Natural killer cell (primary cell): ENCODE data around the gene DNAJB1. TPM values are rescaled to one million over a fixed set of nuclear protein-coding genes. Genes with fewer than 3 reads are reported as not detected.

ENCODE experiments used
- ATAC-seq, 3 donors: fragments of 150-1000 bp in 2 of 3; fragments of 200-7000 bp in 1 of 3; cut with Tn5 transposase; 1 replicate in 1 of 3; 2 replicates in 2 of 3; pipeline ENCODE4 v1.10.0; 2021; ENCODE audit warnings: mild to moderate bottlenecking in 2 of 3, moderate library complexity in 2 of 3
- DNase-seq, 2 donors: peaks; one replicate each; pipeline versions ENCODE4 v3.0.0 to v3.0.0-alpha.2; 2013 to 2021; ENCODE audit warnings: mixed read lengths in 1 of 2
- H3K27ac ChIP-seq: one replicate; pipeline ENCODE4 v1.5.1; 2013; ENCODE audit warnings: mild to moderate bottlenecking, low read length
- H3K27me3 ChIP-seq: one replicate; pipeline ENCODE4 v1.6.1; 2013; ENCODE audit warnings: low read length; ENCODE audit not compliant: control insufficient read depth, insufficient read depth
- H3K36me3 ChIP-seq: one replicate; pipeline ENCODE4 v1.6.1; 2013; ENCODE audit warnings: low read length; ENCODE audit not compliant: control insufficient read depth, insufficient read depth
- H3K4me1 ChIP-seq: one replicate; pipeline ENCODE4 v1.6.1; 2013; ENCODE audit warnings: low read length; ENCODE audit not compliant: control insufficient read depth, insufficient read depth
- H3K4me3 ChIP-seq: one replicate; pipeline ENCODE4 v1.5.1; 2013; ENCODE audit warnings: low read length
- H3K9me3 ChIP-seq: one replicate; pipeline ENCODE4 v1.6.1; 2013; ENCODE audit warnings: low read length; ENCODE audit not compliant: control insufficient read depth, insufficient read depth
- H3K27ac Mint-ChIP-seq, 2 donors: one replicate each; pipeline ENCODE4 v1.8.0; 2022; ENCODE audit warnings: mild to moderate bottlenecking in 2 of 2, mixed read lengths in 2 of 2, moderate library complexity in 1 of 2
- H3K27me3 Mint-ChIP-seq, 2 donors: one replicate each; pipeline ENCODE4 v1.8.0; 2022; ENCODE audit warnings: low read depth in 2 of 2, mixed read lengths in 2 of 2
- H3K36me3 Mint-ChIP-seq: one replicate; pipeline ENCODE4 v1.8.0; 2022; ENCODE audit warnings: mixed read lengths
- H3K4me1 Mint-ChIP-seq, 2 donors: one replicate each; pipeline ENCODE4 v1.8.0; 2022; ENCODE audit warnings: mixed read lengths in 2 of 2
- H3K4me3 Mint-ChIP-seq: one replicate; pipeline ENCODE4 v1.8.0; 2022; ENCODE audit warnings: mild to moderate bottlenecking, moderate library complexity, mixed read lengths
- H3K9me3 Mint-ChIP-seq, 2 donors: one replicate each; pipeline ENCODE4 v1.8.0; 2022; ENCODE audit warnings: mixed read lengths in 2 of 2
- CTCF ChIP-seq: fragments of 200-600 bp; IDR thresholded peaks from one replicate; pipeline ENCODE4 v1.8.0; 2022; ENCODE audit warnings: antibody characterized with exemption
- WGBS: methylation state at CpG from one replicate; pipeline ENCODE4 v1.1.7; 2013; ENCODE audit warnings: missing lambda C conversion rate; ENCODE audit not compliant: insufficient coverage; 5-methylcytosine and 5-hydroxymethylcytosine counted together
- intact Hi-C: fragments of 100-400 bp; cut with micrococcal nuclease; formaldehyde crosslinking; loops from one replicate; pipeline ENCODE4 v1.14.2; 2022
- total RNA-seq, 4 donors: library from RNA; stranded (reverse); fragments of 120-200 nt in 1 of 4; gene quantifications; one replicate each; pipeline versions ENCODE4 v1.2.3 to v1.2.4, GENCODE V29; 2013 to 2022

Gene DNAJB1
- total RNA-seq, 3 donors from 2014 or later (not counting 1 experiment from before 2014, with no cell fraction given) = 148 to 238 (median 192) TPM

GRCh38 chr19:14479309-14479974 lies 38.8 kb downstream of the DNAJB1 start:
- TF ChIP-seq CTCF = no peak
- ATAC-seq = no peak
- 82% methylated on average over 13 of the region's 14 CpGs for WGBS

DNA sequence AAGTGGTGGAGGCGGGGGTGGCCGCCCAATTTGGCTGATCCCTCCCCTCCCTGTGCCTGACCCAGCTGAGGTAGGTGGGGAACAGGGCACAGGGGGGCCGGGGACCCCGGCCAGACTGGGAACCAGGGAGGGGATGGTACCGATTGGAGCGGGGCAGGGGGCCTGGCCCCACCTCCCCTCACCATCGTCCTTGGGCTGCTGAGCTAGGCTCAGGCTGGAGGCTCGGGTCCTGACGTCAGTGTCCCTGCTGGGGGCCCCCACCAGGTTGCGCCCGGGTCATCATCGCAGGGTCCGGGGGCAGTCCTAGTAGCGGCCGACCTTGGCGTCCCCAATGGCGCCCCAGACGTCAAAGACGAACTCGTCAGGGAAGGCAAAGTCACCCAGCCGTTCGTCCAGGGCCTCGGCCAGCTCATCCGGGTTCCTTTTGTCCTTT lies 40.1 kb downstream of the DNAJB1 start:
- peak overlapping the region in 1 of 2 donors; percentile 99 for H3K27ac Mint-ChIP-seq
- no peaks in the 10 kb centered on the region for H3K9me3 Mint-ChIP-seq
- DNase-seq = no peak
- H3K27me3 Mint-ChIP-seq = peaks cover 0 to 6% of the 10 kb centered on the region in 2 donors
- no peak overlapping the region for H3K27ac ChIP-seq
- H3K27me3 ChIP-seq = peaks cover 8% of the 10 kb centered on the region
- no peak for TF ChIP-seq CTCF
- H3K4me1 Mint-ChIP-seq = peaks cover 20 to 38% of the 10 kb centered on the region in 2 donors
- H3K4me1 ChIP-seq = peaks cover 51% of the 10 kb centered on the region
- intact Hi-C loops = loop anchor here (5.0 to 10.0 kb wide), 2 partner anchors 341 to 593 kb away; partner anchors contain the start of gene ASF1B
- ATAC-seq = no peak
- no peaks in the 10 kb centered on the region for H3K9me3 ChIP-seq
- no peak overlapping the region for H3K4me3 ChIP-seq
- H3K36me3 ChIP-seq = peaks cover 13% of the 10 kb centered on the region
- H3K4me3 Mint-ChIP-seq = no peak overlapping the region
- no peaks in the 10 kb centered on the region for H3K36me3 Mint-ChIP-seq
- WGBS = 95% methylated on average over 24 of the region's 24 CpGs

More at GRCh38 chr19:14479309-14479974, 38.8 kb downstream of the DNAJB1 start:
- H3K27me3 Mint-ChIP-seq = peaks cover 0 to 4% of the 10 kb centered on the region in 2 donors
- Histone ChIP-seq H3K4me1 (peaks cover 44% of the 10 kb centered on the region), H3K27ac (no peak overlapping the region), H3K4me3 (no peak overlapping the region), H3K27me3 (peaks cover 5% of the 10 kb centered on the region), H3K36me3 (peaks cover 13% of the 10 kb centered on the region), H3K9me3 (no peaks in the 10 kb centered on the region)
- H3K4me1 Mint-ChIP-seq = peaks cover 17 to 33% of the 10 kb centered on the region in 2 donors
- H3K27ac Mint-ChIP-seq = peak overlapping the region in 1 of 2 donors; percentile 45
- DNase-seq = no peak
- no peaks in the 10 kb centered on the region for H3K9me3 Mint-ChIP-seq
- intact Hi-C loops = loop anchor here (5.0 to 10.0 kb wide), 2 partner anchors 342 to 595 kb away; partner anchors contain the start of gene ASF1B
- H3K36me3 Mint-ChIP-seq = no peaks in the 10 kb centered on the region
- H3K4me3 Mint-ChIP-seq = no peak overlapping the region

DNA sequence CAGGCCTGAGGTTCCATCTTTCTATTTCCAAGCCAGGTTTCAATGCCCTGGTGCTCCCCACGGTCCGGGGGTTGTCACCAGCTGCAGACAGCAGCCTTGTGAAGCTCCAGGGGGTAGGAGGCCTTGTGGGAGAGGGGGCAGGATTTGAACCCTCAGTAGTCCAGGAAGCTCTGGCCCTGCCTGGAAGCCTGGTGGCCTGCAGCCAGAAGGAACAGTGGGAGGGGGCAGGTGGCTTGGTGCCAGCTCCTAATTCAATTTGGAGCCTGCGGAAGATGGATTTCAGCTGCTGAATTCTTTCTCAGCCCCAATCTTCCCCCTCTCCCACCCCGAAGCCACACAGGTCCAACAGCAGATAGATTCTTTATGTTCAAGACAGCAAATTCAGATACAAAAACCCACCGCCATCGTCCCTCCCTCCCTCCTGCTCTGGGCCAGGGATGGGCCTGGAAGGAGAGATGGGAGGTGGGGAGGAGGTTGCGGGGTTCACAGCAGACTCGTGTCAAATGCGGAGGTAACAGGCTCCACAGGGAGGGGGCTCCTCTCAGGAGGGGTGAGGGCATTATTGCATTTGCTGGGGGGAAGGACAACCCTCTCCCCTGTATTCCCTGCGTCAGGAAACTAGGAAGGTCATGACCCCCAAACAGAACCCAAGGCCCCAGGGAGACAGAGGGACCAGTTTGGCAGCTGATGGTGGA lies 40.6 kb downstream of the DNAJB1 start:
- H3K4me3 ChIP-seq = no peak overlapping the region
- H3K4me1 ChIP-seq = peaks cover 56% of the 10 kb centered on the region
- Mint-ChIP-seq H3K9me3 (no peaks in the 10 kb centered on the region), H3K27me3 (peaks cover 0 to 11% of the 10 kb centered on the region in 2 donors), H3K4me3 (no peak overlapping the region), H3K4me1 (peaks cover 23 to 44% of the 10 kb centered on the region in 2 donors), H3K36me3 (no peaks in the 10 kb centered on the region), H3K27ac (peak overlapping the region; percentile 81 to 99)
- H3K27ac ChIP-seq = no peak overlapping the region
- no peak for ATAC-seq
- WGBS = 90% methylated on average over 6 of the region's 10 CpGs
- DNase-seq = no peak
- intact Hi-C loops = loop anchor here (2.0 to 10.0 kb wide), 3 partner anchors 109 to 593 kb away; partner anchors contain the start of gene ASF1B
- no peak for TF ChIP-seq CTCF
- H3K9me3 ChIP-seq = no peaks in the 10 kb centered on the region
- H3K27me3 ChIP-seq = peaks cover 11% of the 10 kb centered on the region
- peaks cover 13% of the 10 kb centered on the region for H3K36me3 ChIP-seq
